H1 (cell line): ENCODE measurements around the gene SECTM1. TPM values are rescaled to one million over a fixed set of nuclear protein-coding genes. Genes with fewer than 3 reads are reported as not detected.

Experiments used
- CEBPB ChIP-seq: IDR thresholded peaks from 2 replicates; pipeline ENCODE4 v1.6.1; 2012; ENCODE audit warnings: low read depth, low read length
- CREB1 ChIP-seq: IDR thresholded peaks from 2 replicates; pipeline ENCODE4 v1.6.1; 2012; ENCODE audit warnings: inconsistent platforms
- KDM4A ChIP-seq: IDR thresholded peaks from one replicate; pipeline ENCODE4 v1.7.1; 2012; ENCODE audit warnings: low read depth, mild to moderate bottlenecking, moderate library complexity, low read length, inconsistent platforms; ENCODE audit not compliant: severe bottlenecking
- MAFK ChIP-seq: IDR thresholded peaks from 2 replicates; pipeline ENCODE4 v1.6.1; 2012; ENCODE audit warnings: low read depth, mild to moderate bottlenecking, improper control_type of control experiment, low read length
- NRF1 ChIP-seq: IDR thresholded peaks from 2 replicates; pipeline ENCODE4 v1.6.1; 2011; ENCODE audit warnings: mild to moderate bottlenecking, low read depth, low read length, improper control_type of control experiment
- SIN3A ChIP-seq, 2 experiments: IDR thresholded peaks in 1 of 2; conservative IDR thresholded peaks in 1 of 2; 2 replicates each; pipeline ENCODE4 v1.6.1; 2011 to 2012; ENCODE audit warnings: low read length in 2 of 2, improper control_type of control experiment in 1 of 2, low read depth in 1 of 2, mild to moderate bottlenecking in 1 of 2
- TBP ChIP-seq: IDR thresholded peaks from 2 replicates; pipeline ENCODE4 v1.6.1; 2011; ENCODE audit warnings: low read depth, low read length, improper control_type of control experiment
- polyA plus RNA-seq, 7 experiments: library from polyadenylated mRNA; depleted of rRNA in 3 of 7; stranded (reverse) in 5 of 7; unstranded in 2 of 7; fragments of >200 nt in 5 of 7; fragments of 200-250 nt in 2 of 7; gene quantifications; 1 replicate in 5 of 7; 2 replicates in 1 of 7; 4 replicates in 1 of 7; pipeline versions ENCODE4 v1.2.1 to v1.2.3, GENCODE V29; 2011 to 2013; ENCODE audit warnings: missing spikeins in 2 of 7, mixed read lengths in 2 of 7
- total RNA-seq: library from RNA; stranded (reverse); fragmentation: NEBNext Ultra II Directional; extraction: Animal tissue kit (Norgen Biotek cat#: 25700); gene quantifications from 2 replicates; pipeline ENCODE4 v1.2.1, GENCODE V29; 2021

The SECTM1 gene
- total and polyA plus RNA-seq, 2 of the 8 experiments (the other 6 are each of a cell fraction or from before 2014, with no cell fraction given): 0.20 to 0.65 TPM

DNA sequence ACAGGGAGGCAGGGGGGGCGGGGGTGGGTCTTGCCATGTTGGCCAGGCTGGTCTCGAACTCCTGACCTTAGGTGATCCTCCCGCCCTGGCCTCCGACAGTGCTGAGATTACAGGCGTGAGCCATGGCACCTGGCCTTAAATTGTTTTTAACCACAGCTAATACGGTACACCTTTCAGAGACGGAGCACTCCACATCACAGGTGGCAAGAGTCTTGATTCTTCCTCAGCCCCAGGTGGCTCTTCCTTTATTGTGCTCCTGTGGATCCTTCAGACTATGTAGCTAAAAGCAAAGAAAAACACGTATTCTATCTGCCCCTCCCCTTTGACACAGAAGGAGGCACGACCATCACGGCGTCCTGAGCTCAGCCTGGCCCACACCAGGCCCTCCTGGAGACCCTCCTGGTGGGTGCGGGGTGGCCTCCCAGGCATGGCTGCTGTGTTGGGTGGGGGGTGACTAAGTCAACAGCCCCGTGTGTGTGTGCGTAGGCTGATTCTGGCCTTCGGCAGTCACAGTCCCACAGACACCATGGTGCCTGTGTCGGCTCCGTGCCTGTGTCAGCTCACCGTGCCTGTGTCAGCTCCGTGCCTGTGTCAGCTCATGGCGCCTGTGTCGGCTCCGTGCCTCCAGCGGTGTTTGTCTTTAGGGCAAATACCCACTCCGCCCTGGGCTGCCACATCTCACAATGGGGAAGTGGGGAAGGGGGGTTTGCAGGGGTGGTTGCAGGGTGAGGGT lies 10.8 kb upstream of the SECTM1 start (continued):
- TF ChIP-seq TBP (no peak), KDM4A (no peak), MAFK (no peak), CREB1 (no peak), NRF1 (no peak), CEBPB (no peak), SIN3A (conservative IDR thresholded peaks at IDR 0.05 in 1 of 2, IDR thresholded peaks at IDR 0.05 in 1 of 2; ENCODE audit: low read depth in 1 of 2, low read length in 2 of 2) (no peak)
